MM.1S (cell line): ENCODE measurements around the gene ITLN2.

Experiments used
- EZH2 ChIP-seq: fragments of 300-600 bp; sonication (generic); optimal IDR thresholded peaks from 2 replicates; pipeline ENCODE3; 2017; ENCODE audit warnings: low read depth, mild to moderate bottlenecking, antibody characterized with exemption, low read length, mixed read lengths
- TF ChIP-seq, protein P1 (sequence below): fragments of 300-600 bp; sonication (generic); IDR thresholded peaks from 2 replicates; pipeline ENCODE4 v1.5.1; 2016; ENCODE audit warnings: antibody characterized with exemption, low read length, mixed read lengths

DNA sequence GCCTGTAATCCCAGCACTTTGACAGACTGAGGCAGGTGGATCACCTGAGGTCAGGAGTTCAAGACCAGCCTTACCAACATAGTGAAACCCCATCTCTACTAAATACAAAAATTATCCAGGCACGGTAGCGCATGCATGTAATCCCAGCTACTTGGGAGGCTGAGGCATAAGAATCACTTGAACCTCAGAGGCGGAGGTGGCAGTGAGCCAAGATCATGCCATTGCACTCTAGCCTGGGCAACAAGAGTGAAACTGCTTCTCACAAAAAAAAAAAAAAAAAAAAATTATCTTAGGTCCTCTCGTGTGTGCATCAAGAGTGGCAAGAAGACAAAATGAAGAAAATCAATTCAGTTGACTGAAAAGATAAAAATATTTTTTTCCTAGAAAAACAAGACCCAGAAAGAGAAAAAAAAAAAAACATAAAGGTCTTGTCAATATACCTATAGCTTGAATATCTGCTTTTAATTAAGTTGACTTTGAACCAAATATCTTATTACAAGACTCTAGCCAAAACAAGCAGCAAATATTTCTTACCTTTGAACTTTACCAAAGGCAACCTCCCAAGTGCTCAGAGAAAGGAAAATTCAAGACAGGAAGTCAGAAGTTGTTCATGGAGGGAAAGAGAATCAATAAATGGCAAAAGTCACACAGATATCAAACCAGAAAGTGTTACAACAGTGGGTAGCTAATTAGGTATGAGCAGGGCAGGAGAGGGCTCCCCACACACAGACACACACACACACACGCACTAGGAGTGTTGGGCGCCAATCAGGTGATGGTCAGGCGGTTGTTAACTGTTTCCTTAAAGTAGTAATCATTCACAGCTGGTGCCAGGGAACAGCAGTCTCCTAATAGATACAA lies 29.6 kb downstream of the ITLN2 start:
- no peak for TF ChIP-seq EZH2
- TF ChIP-seq, protein P1, sequence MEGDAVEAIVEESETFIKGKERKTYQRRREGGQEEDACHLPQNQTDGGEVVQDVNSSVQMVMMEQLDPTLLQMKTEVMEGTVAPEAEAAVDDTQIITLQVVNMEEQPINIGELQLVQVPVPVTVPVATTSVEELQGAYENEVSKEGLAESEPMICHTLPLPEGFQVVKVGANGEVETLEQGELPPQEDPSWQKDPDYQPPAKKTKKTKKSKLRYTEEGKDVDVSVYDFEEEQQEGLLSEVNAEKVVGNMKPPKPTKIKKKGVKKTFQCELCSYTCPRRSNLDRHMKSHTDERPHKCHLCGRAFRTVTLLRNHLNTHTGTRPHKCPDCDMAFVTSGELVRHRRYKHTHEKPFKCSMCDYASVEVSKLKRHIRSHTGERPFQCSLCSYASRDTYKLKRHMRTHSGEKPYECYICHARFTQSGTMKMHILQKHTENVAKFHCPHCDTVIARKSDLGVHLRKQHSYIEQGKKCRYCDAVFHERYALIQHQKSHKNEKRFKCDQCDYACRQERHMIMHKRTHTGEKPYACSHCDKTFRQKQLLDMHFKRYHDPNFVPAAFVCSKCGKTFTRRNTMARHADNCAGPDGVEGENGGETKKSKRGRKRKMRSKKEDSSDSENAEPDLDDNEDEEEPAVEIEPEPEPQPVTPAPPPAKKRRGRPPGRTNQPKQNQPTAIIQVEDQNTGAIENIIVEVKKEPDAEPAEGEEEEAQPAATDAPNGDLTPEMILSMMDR, result no peak
